Common myeloid progenitor, CD34-positive (primary cell): Measurements from ENCODE around the gene GNG10.
"Not testable (repeated sequence)": the region's sequence is repeated elsewhere in the genome, so short reads cannot be mapped to it uniquely, and the experiment has no call there.

Experiments
- CTCF ChIA-PET: fragments of 350-600 bp; sonication (Branson Sonifier 250); formaldehyde crosslinking; loops from one replicate; lab custom pipeline; 2021; ENCODE audit warnings: antibody characterized with exemption; lab: Charles Lee
- POLR2A ChIA-PET: fragments of 350-600 bp; sonication (Branson Sonifier 250); formaldehyde crosslinking; loops from one replicate; lab custom pipeline; 2021; ENCODE audit warnings: antibody characterized with exemption; lab: Charles Lee
- DNase-seq, 3 donors: peaks; one replicate each; pipeline versions ENCODE4 v3.0.0 to v3.0.0-alpha.2; 2013
- H3K27ac ChIP-seq, 2 experiments: 1 replicate in 1 of 2; 2 replicates in 1 of 2; pipeline ENCODE4 v1.7.0; 2013; ENCODE audit warnings: inconsistent platforms in 2 of 2, low read length in 2 of 2, mild to moderate bottlenecking in 2 of 2, low read depth in 1 of 2, moderate library complexity in 1 of 2; ENCODE audit not compliant: severe bottlenecking in 2 of 2, insufficient read depth in 1 of 2, poor library complexity in 1 of 2
- H3K27me3 ChIP-seq, 5 experiments: replicated peaks in 2 of 5; 1 replicate in 3 of 5; 2 replicates in 2 of 5; pipeline versions ENCODE4 v1.6.1 to v1.7.0; 2013; ENCODE audit warnings: low read length in 4 of 5, mild to moderate bottlenecking in 2 of 5, moderate library complexity in 2 of 5, inconsistent platforms in 1 of 5; ENCODE audit not compliant: insufficient read depth in 5 of 5, control insufficient read depth in 4 of 5
- H3K36me3 ChIP-seq, 4 experiments: 1 replicate in 2 of 4; 2 replicates in 2 of 4; pipeline versions ENCODE4 v1.6.1 to v1.7.0; 2013; ENCODE audit warnings: low read length in 3 of 4, control low read depth in 1 of 4, mild to moderate bottlenecking in 1 of 4; ENCODE audit not compliant: control insufficient read depth in 4 of 4, insufficient read depth in 4 of 4
- H3K4me1 ChIP-seq, 4 experiments: 1 replicate in 3 of 4; 2 replicates in 1 of 4; pipeline versions ENCODE4 v1.6.1 to v1.7.1; 2013; ENCODE audit warnings: low read length in 3 of 4, mild to moderate bottlenecking in 3 of 4, control low read depth in 1 of 4, inconsistent platforms in 1 of 4, moderate library complexity in 1 of 4; ENCODE audit not compliant: control insufficient read depth in 4 of 4, insufficient read depth in 4 of 4; ENCODE audit errors: control extremely low read depth in 1 of 4
- H3K4me3 ChIP-seq, 7 experiments: 1 replicate in 4 of 7; 2 replicates in 3 of 7; pipeline versions ENCODE4 v1.5.1 to v1.7.0; 2013; ENCODE audit warnings: mild to moderate bottlenecking in 7 of 7, low read length in 6 of 7, moderate library complexity in 6 of 7, inconsistent platforms in 2 of 7, low read depth in 2 of 7, control low read depth in 1 of 7; ENCODE audit not compliant: insufficient read depth in 4 of 7, control insufficient read depth in 1 of 7; ENCODE audit errors: extremely low read depth in 1 of 7
- H3K9me3 ChIP-seq, 5 experiments: 1 replicate in 4 of 5; 2 replicates in 1 of 5; pipeline versions ENCODE4 v1.6.1 to v1.7.1; 2013; ENCODE audit warnings: low read length in 4 of 5, mild to moderate bottlenecking in 2 of 5, inconsistent platforms in 1 of 5, low read depth in 1 of 5, moderate library complexity in 1 of 5; ENCODE audit not compliant: control insufficient read depth in 4 of 5, insufficient read depth in 2 of 5; ENCODE audit errors: control extremely low read depth in 1 of 5
- WGBS: methylation state at CpG from one replicate; pipeline ENCODE4 v1.1.5; 2013; ENCODE audit not compliant: insufficient coverage; 5-methylcytosine and 5-hydroxymethylcytosine counted together

GNG10 gene

DNA sequence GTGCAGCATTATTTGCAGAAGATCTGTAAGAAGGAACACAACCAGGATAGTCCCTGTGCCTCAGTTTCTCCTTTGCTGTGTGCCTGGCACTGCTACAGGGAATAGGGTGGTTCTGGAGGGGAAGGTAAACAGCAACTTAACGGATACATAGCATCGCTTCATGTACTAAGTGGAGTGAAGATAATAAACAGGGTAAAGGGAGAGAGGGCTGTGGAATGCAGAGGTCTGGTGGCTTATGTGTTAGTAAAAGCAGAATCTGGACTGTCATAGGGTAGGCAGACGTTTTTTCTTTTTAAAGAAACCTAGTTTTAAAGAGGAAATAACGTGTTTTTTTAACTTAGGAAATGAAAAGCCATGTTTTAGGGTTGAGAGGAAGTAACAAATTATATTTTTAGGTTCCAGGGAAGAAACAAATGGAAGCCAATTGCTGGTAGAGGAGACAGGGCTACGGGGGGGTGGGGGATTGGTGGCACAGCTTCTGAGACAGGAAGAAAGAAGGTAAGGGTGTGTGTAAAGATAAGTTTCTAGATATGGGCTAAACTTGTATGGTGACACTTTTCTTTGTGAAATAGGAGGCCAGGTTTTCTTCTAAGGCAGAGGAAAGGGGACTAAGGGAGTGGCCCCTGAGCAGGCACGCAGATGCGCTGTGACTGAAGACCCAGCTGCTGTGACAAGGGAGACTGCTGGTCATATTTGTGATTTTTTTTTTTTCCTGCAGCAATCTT lies 1.3 kb downstream of the GNG10 start:
- Histone ChIP-seq H3K36me3 (peaks cover 7 to 18% (median 11%) of the 10 kb centered on the region in 4 experiments), H3K4me1 (peaks cover 10 to 21% (median 20%) of the 10 kb centered on the region in 4 experiments), H3K27ac (peak overlapping the region in 1 of 2 experiments; percentile 68), H3K9me3 (no peaks in the 10 kb centered on the region), H3K27me3 (no peaks in the 10 kb centered on the region), H3K4me3 (peak overlapping the region; percentile 69 to 94 (median 85))
- ChIA-PET POLR2A (interaction anchor here (1.8 kb wide), 1 partner anchor 32 kb away, joined by 10 read pairs; the partner anchor contains the start of gene DNAJC25), CTCF (interaction anchor here (0.6 to 1.2 kb wide), 2 partner anchors 47 to 98 kb away, joined by 3 to 4 read pairs; no protein-coding TSS in a partner anchor)
- WGBS = 6% methylated on average over 7 of the region's 7 CpGs
- DNase-seq = peak; percentile 11 to 59 (median 46)

DNA sequence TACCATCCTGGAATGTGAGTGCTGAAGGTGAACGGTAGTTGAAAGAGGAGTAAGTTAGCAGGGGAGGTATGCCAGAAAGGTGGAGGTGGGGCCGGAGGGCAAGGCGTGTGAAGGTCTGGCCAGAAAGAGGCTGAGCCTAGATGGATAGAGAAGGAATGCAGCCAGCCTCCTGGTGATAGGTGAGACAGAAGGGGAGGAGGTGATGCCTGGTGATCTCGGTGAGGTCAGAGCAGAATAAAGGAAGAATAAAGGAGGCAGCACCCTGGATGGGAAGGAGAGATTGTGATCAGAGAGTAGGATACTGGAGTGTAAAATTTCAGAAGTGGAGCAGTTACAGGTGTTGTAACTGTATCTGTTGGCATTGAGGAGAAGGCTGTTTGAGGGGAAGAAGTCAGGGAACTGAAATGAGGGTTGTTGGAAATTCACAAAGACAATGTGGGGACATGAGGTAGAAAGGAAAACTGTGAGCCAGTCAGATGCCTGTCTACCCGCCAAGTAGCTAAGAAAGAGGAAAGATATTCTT lies 2.0 kb downstream of the GNG10 start:
- 46% methylated on average over 4 of the region's 5 CpGs for WGBS
- CTCF ChIA-PET = interaction anchor here (0.6 kb wide), 1 partner anchor 97 kb away, joined by 3 read pairs; no protein-coding TSS in a partner anchor
- Histone ChIP-seq H3K36me3 (peaks cover 7 to 19% (median 15%) of the 10 kb centered on the region in 4 experiments), H3K4me1 (peaks cover 10 to 21% (median 20%) of the 10 kb centered on the region in 4 experiments), H3K27ac (peak overlapping the region in 1 of 2 experiments; percentile 1), H3K27me3 (no peaks in the 10 kb centered on the region), H3K4me3 (peak overlapping the region in 6 of 7 experiments; percentile 5 to 85 (median 72)), H3K9me3 (no peaks in the 10 kb centered on the region)
- POLR2A ChIA-PET = no interaction called here
- no peak for DNase-seq

DNA sequence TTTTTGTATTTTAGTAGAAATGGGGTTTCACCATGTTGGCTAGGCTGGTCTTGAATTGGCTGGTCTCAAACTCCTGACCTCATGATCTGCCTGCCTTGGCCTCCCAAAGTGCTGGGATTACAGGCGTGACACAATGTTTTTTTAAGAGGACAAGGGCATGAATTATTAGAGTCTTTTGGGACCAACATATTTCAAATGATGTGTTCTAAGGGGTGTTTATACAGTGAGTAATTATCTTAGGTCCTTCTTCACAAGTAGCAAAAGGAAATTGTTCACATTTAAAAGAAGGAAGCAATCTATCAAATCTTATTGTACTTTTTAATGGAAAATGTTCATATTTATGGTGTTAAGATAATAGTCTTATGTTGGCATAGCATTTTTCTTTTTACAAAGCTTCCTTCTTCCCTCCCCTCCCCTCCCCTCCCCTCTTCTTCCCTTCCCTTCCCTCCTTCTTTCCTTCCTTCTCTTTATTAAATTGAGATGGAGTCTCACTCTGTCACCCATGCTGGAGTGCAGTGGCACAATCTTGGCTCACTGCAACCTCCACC lies 6.7 kb downstream of the GNG10 start:
- ChIA-PET CTCF (interaction anchor here (1.0 to 1.5 kb wide), 2 partner anchors 15 to 20 kb away, joined by 3 read pairs; no protein-coding TSS in a partner anchor), POLR2A (no interaction called here)
- H3K4me3 ChIP-seq = no peak overlapping the region
- no peaks in the 10 kb centered on the region for H3K27me3 ChIP-seq
- no peak overlapping the region for H3K27ac ChIP-seq
- peaks cover 0 to 6% (median 5%) of the 10 kb centered on the region in 4 experiments for H3K4me1 ChIP-seq
- H3K36me3 ChIP-seq = peaks cover 7 to 24% (median 23%) of the 10 kb centered on the region in 4 experiments
- H3K9me3 ChIP-seq = no peaks in the 10 kb centered on the region
- WGBS = 100% methylated on average over 1 of the region's 1 CpG
- DNase-seq = no peak

DNA sequence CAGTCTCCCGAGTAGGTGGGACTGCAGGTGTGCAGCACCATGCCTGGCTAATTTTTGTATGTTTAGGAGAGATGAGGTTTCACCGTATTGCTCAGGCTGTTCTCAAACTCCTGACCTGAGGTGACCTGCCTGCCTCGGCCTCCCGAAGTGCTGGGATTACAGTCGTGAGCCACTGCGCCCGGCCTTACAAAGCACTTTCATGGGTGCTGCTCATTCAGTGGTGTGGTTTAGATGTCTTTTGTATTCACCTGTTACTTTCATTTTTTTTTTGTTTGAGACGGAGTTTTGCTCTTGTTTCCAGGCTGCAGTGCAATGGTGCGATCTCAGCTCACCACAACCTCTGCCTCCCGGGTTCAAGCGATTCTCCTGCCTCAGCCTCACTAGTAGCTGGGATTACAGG lies 7.2 kb downstream of the GNG10 start:
- H3K9me3 ChIP-seq, H3K27me3 ChIP-seq, POLR2A ChIA-PET, DNase-seq, CTCF ChIA-PET, H3K27ac ChIP-seq, H3K4me3 ChIP-seq, H3K4me1 ChIP-seq: not testable (repeated sequence)
- peaks cover 7 to 24% (median 23%) of the 10 kb centered on the region in 4 experiments for H3K36me3 ChIP-seq
- 100% methylated on average over 4 of the region's 11 CpGs for WGBS

DNA sequence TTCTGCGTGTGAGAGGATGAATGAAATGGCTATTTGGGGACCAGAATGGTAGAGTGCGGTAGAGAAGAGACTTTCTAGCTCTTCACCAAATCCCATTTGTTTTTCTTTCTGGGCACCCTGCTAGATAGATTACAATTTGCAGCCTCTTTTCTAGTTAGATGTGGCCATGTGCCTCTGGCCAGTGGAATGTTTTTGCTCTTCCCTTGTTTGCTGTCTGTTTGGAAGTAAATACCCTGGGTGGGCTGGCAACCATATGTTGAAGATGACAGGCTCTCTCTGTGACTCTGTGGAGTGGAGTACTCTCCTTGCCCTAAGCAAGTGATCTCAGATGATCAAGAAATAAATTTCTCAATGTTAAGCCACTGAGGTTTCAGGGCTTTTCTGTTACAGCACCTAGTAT lies 12.9 kb downstream of the GNG10 start:
- Histone ChIP-seq H3K36me3 (peaks cover 2 to 21% (median 7%) of the 10 kb centered on the region in 4 experiments), H3K27ac (no peak overlapping the region), H3K9me3 (no peaks in the 10 kb centered on the region), H3K4me1 (no peaks in the 10 kb centered on the region), H3K27me3 (no peaks in the 10 kb centered on the region), H3K4me3 (no peak overlapping the region)
- ChIA-PET POLR2A (no interaction called here), CTCF (no interaction called here)
- no CpG with 5 or more reads among the region's 2 CpGs for WGBS
- no peak for DNase-seq

- H3K27ac ChIP-seq = no peak overlapping the region
- CTCF ChIA-PET = interaction anchor here (1.4 kb wide), 1 partner anchor 10 kb away, joined by 3 read pairs; no protein-coding TSS in a partner anchor
- no CpG with 5 or more reads among the region's 3 CpGs for WGBS
- no peaks in the 10 kb centered on the region for H3K27me3 ChIP-seq
- DNase-seq = no peak
- POLR2A ChIA-PET = no interaction called here
- H3K4me3 ChIP-seq = no peak overlapping the region
- H3K4me1 ChIP-seq = no peaks in the 10 kb centered on the region
- H3K9me3 ChIP-seq = no peaks in the 10 kb centered on the region
- H3K36me3 ChIP-seq = peaks cover 2 to 24% (median 7%) of the 10 kb centered on the region in 4 experiments
Measured at GRCh38 chr9:111676116-111676515, 14.7 kb downstream of the GNG10 start.

GRCh38 chr9:111678293-111678692 lies 16.9 kb downstream of the GNG10 start:
- peaks cover 2 to 24% (median 7%) of the 10 kb centered on the region in 4 experiments for H3K36me3 ChIP-seq
- CTCF ChIA-PET = no interaction called here
- no peaks in the 10 kb centered on the region for H3K9me3 ChIP-seq
- H3K4me3 ChIP-seq = no peak overlapping the region
- 100% methylated on average over 2 of the region's 5 CpGs for WGBS
- DNase-seq = no peak
- POLR2A ChIA-PET = no interaction called here
- H3K27ac ChIP-seq = no peak overlapping the region
- no peaks in the 10 kb centered on the region for H3K4me1 ChIP-seq
- no peaks in the 10 kb centered on the region for H3K27me3 ChIP-seq
